H54 (cell line): Measurements from ENCODE around the gene NRF1.
"Not testable (repeated sequence)": the region's sequence is repeated elsewhere in the genome, so short reads cannot be mapped to it uniquely, and the experiment has no call there.

Experiments
- DNase-seq: peaks from one replicate; pipeline ENCODE4 v3.0.0; 2011; ENCODE audit warnings: low spot score, mixed read lengths; ENCODE audit not compliant: insufficient read length
- FAIRE-seq: peaks from 3 replicates; lab custom pipeline; 2011; peaks lifted over from hg19 to GRCh38; lab: Jason Lieb, UNC
- POLR2A ChIP-seq: IDR thresholded peaks from 2 replicates; pipeline ENCODE4 v1.6.1; 2011; ENCODE audit warnings: low read depth, mild to moderate bottlenecking, low read length

Gene NRF1

DNA sequence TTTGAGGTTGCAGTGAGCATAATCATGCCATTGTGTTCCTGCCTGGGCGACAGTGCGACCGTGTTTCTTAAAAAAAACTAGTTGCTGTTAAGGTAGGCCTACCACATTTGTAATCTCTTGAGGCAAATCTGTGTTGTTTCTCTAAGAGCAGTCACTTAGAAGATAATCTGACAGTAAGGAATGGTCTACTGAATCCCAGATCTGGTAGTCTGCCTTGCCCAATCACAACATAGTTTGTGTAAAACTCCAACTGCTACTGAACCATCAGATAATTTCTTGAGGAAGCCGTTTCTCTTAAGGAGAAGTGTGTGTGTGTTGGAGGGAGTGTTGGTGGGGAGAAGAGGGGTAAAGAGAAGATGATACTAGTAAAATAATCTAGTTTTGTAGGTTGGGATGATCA lies 5.0 kb downstream of the NRF1 start:
- TF ChIP-seq POLR2A, result no peak
- DNase-seq (no peak), FAIRE-seq (no peak)

- FAIRE-seq, result no peak
- no peak for DNase-seq
- TF ChIP-seq POLR2A, result no peak
These were observed 5.7 kb downstream of the NRF1 start for GRCh38 chr7:129617178-129617577.

GRCh38 chr7:129617652-129618051 lies 6.1 kb downstream of the NRF1 start:
- DNase-seq (no peak), FAIRE-seq (no peak)
- TF ChIP-seq POLR2A, result no peak

- no peak for TF ChIP-seq POLR2A
- FAIRE-seq, result no peak
These were observed 15.4 kb downstream of the NRF1 start for GRCh38 chr7:129626896-129627295.

DNA sequence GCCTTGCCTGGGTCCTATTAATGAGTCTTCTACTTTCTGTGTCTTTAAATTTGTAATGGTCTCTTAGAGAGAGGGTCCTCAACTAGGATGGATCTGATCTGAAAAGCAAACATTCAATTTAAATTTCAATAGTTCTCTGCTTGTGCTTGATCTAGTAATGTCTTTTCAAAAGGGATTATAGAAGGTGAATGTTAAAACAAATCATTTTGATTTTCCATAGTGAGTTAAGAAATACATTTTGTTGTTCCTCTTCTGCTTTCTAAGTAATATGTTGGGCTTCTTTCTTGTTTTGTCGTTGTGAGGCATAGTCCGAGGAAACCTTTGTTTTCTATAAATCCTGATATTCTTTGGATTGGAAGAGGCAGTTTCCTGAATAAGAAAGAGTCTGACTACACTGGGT lies 18.8 kb downstream of the NRF1 start:
- DNase-seq (no peak), FAIRE-seq (no peak)
- no peak for TF ChIP-seq POLR2A

More at GRCh38 chr7:129626896-129627295, 15.4 kb downstream of the NRF1 start:
- DNase-seq, result no peak

- DNase-seq (no peak), FAIRE-seq (no peak)
- TF ChIP-seq POLR2A, result no peak
These were observed 23.0 kb downstream of the NRF1 start for GRCh38 chr7:129634361-129635034.

DNA sequence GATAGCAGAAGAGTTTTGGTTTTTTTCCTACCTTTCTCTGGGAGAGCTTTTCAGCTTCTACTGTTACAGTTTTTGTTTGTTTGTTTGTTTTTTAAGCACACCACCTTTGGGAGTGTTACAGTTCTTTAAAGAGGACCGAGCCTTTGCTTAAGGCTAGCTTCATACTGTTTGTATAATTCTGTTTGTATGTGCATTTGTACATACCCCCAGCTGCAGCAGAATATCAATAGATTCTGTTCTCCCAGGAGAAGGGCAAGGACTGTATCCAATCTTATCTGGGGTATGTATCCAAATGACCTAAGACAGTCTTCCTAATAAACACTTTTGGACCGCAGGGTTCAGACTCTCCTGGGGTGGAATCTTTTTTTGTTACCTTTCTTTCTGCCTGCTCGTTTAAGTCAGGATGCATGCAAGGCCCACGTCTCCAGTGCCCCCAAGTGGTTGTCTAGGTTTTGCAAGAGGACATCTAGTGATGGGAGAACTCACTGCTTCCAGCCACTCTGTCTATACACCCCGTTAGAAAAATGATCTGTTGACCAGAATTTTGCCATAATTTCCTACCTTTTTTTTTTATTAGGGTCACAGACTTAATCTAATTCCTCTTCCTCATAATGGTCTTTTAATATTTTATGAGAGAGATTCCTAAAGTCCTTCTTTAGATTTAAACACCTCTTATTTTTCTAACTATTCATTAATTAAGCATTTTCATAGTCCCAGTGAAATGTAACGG lies 23.9 kb downstream of the NRF1 start:
- no peak for TF ChIP-seq POLR2A
- FAIRE-seq (peak; percentile 93), DNase-seq (no peak)

DNA sequence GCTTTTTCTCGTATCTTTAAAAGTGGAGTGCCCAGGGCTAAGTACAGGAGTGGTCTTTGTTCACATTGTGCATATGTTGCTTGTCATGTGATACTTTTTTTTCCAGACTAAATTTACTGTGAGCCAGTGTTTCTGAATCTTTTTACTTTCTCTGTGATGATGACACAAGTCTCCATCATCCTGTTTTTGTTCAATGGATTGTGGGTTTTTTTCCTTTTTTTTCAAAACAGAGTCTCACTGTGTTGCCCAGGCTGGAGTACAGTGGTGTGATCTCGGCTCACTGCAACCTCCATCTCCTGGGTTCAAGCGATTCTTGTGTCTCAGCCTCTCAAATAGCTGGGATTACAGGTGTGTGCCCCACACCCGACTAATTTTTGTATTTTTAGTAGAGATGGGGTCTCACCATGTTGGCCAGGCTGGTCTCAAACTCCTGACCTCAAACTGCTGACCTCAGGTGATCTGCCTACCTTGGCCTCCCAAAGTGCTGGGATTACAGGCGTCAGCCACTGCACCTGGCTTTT lies 24.6 kb downstream of the NRF1 start:
- DNase-seq, FAIRE-seq: not testable (repeated sequence)

DNA sequence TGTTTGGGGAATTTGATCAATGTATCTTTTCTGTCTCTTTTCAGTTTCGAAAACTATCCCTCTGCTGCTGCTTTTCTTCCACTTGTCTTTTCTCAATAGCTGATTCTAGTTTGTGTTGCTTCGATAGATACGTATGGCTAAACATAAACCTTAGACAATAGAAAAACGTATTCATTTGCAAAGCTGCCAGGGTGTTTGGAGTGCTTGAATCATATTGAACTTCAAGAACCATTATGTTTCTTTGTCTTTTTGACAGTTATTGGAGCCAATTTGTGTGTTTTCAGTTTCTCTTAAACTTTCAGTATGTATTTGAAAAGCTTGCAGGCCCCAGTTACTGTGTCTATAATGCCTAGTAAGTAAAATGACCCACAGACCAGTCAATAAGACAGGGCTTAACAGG lies 25.1 kb downstream of the NRF1 start:
- no peak for FAIRE-seq

DNA sequence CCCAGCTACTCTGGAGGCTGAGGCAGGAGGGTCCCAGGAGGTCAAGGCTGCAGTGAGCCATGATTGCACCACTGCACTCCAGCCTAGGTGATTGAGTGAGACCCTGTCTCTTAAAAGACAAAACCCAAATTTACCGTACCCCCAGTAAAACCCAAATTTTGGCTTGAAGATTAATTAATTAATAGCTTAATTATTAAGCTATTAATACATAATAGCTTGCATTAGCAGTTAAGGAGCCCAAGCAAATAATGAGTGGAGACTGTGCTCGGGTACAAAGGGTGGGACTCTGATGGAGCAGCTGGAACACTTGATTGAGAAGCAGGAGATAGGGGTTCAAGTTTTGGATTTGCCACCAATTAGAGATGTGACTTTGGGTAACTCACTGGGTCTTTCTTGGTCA lies 28.9 kb downstream of the NRF1 start:
- FAIRE-seq, result no peak
- DNase-seq, result no peak

More for the DNA sequence above, 25.1 kb downstream of the NRF1 start:
- DNase-seq, result no peak
- no peak for TF ChIP-seq POLR2A

DNA sequence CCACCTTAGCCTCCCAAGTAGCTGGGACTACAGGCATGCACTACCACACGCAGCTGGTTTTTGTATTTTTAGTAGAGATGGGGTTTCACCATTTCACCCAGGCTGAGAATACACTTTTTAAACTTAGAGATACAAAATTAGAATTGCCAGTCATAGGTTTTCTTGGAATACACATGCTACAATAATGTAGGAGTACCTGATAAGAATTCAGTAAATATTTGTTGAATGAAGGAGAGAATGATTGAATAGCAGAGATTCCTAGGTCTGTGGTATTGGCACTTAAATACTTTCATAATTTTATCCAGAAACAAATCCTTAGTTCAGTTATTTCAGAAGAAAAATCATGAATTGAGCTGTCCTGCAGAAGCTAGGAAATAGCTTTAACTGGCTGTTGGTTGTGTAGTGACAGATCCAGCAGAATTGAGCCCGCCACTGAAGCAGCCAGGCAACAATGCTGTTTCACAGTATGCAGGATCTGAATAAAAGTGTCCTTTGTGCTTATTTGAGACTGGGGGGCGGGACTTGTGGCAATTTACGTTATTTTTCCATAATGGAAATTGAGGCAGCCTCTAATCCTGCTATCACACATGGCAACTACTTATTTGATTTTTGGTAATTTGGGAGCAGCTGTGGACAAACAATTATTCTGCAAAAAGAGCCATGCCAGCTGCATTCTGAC lies 31.5 kb downstream of the NRF1 start:
- no peak for TF ChIP-seq POLR2A
- no peak for FAIRE-seq

More for the DNA sequence above, 28.9 kb downstream of the NRF1 start:
- no peak for TF ChIP-seq POLR2A

GRCh38 chr7:129643550-129644170 lies 32.1 kb downstream of the NRF1 start:
- DNase-seq (no peak), FAIRE-seq (no peak)
- TF ChIP-seq POLR2A, result no peak

More for the DNA sequence above, 31.5 kb downstream of the NRF1 start:
- DNase-seq, result no peak

GRCh38 chr7:129644634-129645230 lies 33.2 kb downstream of the NRF1 start:
- TF ChIP-seq POLR2A, result no peak
- no peak for FAIRE-seq
- DNase-seq, result no peak
